ENCODE measurements around the gene SPDL1.
"Not testable (repeated sequence)": the region's sequence is repeated elsewhere in the genome, so short reads cannot be mapped to it uniquely, and the experiment has no call there.

Gene SPDL1

GRCh38 chr5:169576181-169576598, 7.4 kb upstream of the SPDL1 start:
- DNase-seq, result peak; percentile 95

GRCh38 chr5:169577951-169578350, 5.6 kb upstream of the SPDL1 start:
- DNase-seq, result peak; percentile 55

- DNase-seq, result no peak
Measured at GRCh38 chr5:169580964-169581363, 2.6 kb upstream of the SPDL1 start.

GRCh38 chr5:169581580-169582227, 1.9 kb upstream of the SPDL1 start:
- DNase-seq, result peak; percentile 21

- no peak for DNase-seq
Measured at GRCh38 chr5:169583101-169583423, 511 bp upstream of the SPDL1 start.

- no peak for DNase-seq
Measured at GRCh38 chr5:169584998-169585451, 1.5 kb downstream of the SPDL1 start.

- no peak for DNase-seq
Measured at GRCh38 chr5:169590602-169591001, 7.0 kb downstream of the SPDL1 start.

GRCh38 chr5:169591636-169592035, 8.1 kb downstream of the SPDL1 start:
- DNase-seq, result no peak

GRCh38 chr5:169592937-169593650, 9.5 kb downstream of the SPDL1 start:
- no peak for DNase-seq

GRCh38 chr5:169595172-169595820, 11.7 kb downstream of the SPDL1 start:
- DNase-seq, result no peak

GRCh38 chr5:169599451-169599850, 15.9 kb downstream of the SPDL1 start:
- DNase-seq, result peak; percentile 24

- DNase-seq, result no peak
Measured at GRCh38 chr5:169602535-169602934, 19.0 kb downstream of the SPDL1 start.

- DNase-seq, result no peak
Measured at GRCh38 chr5:169606279-169606678, 22.7 kb downstream of the SPDL1 start.

- DNase-seq, result no peak
Measured at GRCh38 chr5:169607882-169608281, 24.3 kb downstream of the SPDL1 start.

GRCh38 chr5:169609716-169610115, 26.1 kb downstream of the SPDL1 start:
- peak; percentile 43 for DNase-seq

- DNase-seq, result peak; percentile 3
Measured at GRCh38 chr5:169610606-169611005, 27.0 kb downstream of the SPDL1 start.

GRCh38 chr5:169615561-169615960, 32.0 kb downstream of the SPDL1 start:
- no peak for DNase-seq

GRCh38 chr5:169624307-169624706, 40.7 kb downstream of the SPDL1 start:
- not testable (repeated sequence) for DNase-seq

GRCh38 chr5:169626779-169627178, 43.2 kb downstream of the SPDL1 start:
- DNase-seq, result peak; percentile 95

GRCh38 chr5:169627551-169627950, 44.0 kb downstream of the SPDL1 start:
- DNase-seq, result no peak

GRCh38 chr5:169628892-169629291, 45.3 kb downstream of the SPDL1 start:
- peak; percentile 29 for DNase-seq

- peak; percentile 61 for DNase-seq
Measured at GRCh38 chr5:169629847-169630548, 46.4 kb downstream of the SPDL1 start.

- DNase-seq, result peak; percentile 2
Measured at GRCh38 chr5:169631360-169631759, 47.8 kb downstream of the SPDL1 start.

All from NCI-H226 (cell line).